GM18498 (cell line): Measurements from ENCODE around the gene TDO2.
"Not testable (repeated sequence)": the region's sequence is repeated elsewhere in the genome, so short reads cannot be mapped to it uniquely, and the experiment has no call there.

ENCODE experiments used
- ATAC-seq: cut with Tn5 transposase; IDR thresholded peaks from one replicate; pipeline ENCODE4 v1.9.1; 2021; ENCODE audit warnings: mild to moderate bottlenecking, moderate library complexity; ENCODE audit not compliant: unreplicated experiment

TDO2 gene

DNA sequence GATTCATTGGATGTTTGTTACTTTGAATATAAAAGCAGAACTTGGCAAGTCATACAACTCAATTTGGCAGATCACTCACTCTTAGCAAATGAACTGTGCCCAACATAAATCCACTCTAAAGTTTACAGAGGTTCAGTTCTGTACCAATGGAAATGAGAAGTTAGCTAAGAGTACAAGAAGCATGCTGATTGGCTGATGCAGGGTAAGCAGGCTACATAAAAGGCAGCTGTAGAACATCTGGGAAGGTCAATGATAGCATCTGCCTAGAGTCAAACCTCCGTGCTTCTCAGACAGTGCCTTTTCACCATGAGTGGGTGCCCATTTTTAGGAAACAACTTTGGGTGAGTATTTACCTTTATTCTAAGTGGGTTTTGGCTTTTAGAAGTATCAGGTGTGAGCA lies at the start of gene TDO2:
Gene TDO2 (plus strand): TSS at position 244 of the 400 bp plus-strand sequence. CDS start 63 bp downstream, at position 307.
- ATAC-seq: no peak

DNA sequence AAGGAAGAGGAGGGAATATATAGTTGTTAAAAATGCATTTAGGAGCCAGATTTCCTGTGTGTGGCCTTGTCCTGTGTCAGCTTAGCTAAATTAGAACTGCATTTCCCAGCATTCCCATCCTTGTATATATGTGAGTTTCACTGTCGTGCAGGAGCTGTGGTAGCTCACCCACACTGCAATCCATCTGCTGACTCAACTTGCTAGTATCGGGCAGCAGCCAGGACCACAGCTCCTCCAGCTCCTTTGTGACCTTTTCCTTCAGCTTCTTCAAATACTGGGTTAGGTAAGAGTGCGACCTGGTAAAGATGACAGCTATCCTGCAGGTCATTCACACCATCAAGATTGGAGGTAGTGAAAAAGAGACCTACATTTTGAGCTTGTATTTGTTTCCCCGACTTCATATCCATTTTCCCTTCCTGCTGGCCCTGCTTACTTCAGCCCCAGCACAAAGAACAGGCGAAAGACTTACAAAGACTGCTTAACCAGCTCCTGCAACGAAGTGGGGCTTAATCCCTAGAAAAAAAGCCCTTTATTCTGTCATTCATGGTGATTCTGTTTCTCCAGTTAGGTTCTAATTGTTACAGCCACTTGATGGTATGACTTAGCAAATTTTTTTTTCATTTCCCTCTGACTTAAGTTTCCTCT lies 48.8 kb upstream of the TDO2 start:
- ATAC-seq: no peak

DNA sequence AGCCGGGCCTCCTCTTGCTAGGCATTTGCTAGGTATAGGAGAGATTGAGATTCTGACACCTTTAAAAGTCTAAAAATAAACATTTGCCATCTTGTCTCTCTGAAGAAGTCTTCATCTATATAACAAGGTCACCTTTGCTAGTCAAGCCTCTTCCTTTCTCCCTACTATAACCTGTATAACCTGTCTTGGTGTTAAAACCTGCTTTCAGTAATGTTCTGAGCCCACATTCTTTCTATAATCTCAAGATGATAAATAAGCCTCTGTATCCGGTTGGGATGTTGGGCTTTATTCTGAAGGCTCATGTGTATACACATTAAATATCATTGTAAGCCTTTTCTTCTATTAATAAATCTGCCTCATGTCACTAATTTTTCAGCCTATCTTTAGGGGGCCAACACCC lies 47.6 kb upstream of the TDO2 start:
- no peak for ATAC-seq

DNA sequence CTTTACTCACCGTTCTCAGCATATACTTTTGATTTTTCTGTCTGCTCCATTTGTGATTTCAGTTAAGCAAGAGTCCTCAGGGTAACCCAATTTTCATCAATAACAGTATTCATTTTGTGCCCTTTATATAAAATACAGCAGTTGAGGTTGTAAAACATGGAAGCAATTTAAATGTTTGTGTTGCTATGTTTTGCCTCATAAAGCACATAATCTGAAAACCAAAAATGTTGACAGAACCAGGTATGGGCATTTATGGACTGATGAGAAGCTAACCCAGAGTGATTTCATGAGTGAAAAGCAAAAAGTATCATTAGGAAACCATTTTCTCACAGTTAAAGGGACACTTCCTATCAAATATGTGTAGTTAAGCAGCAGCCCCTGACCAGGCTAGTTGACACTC lies 37.3 kb upstream of the TDO2 start, which contains the start of gene ASIC5:
Gene ASIC5 (minus strand): TSS at position 101 of the 400 bp plus-strand sequence. CDS start 51 bp downstream, at position 50.
- no peak for ATAC-seq

DNA sequence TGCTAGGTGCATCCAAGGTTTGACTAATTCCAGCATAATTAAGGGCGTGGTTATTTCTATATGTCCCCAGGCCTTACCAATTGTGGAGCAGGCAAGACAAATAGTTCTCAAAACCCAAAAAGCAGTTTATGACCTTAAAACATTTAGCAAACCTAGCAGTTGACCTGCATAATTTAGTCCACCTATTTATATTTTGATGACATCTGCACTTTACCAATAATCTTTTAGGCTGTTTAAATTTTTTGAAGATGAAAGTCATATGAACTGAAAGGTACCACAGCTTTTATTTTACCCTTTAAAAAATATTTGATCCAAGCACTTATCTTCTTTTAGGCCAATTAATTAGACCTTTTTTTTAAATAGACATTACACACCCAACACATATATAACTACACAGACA lies 27.6 kb upstream of the TDO2 start:
- ATAC-seq: no peak

DNA sequence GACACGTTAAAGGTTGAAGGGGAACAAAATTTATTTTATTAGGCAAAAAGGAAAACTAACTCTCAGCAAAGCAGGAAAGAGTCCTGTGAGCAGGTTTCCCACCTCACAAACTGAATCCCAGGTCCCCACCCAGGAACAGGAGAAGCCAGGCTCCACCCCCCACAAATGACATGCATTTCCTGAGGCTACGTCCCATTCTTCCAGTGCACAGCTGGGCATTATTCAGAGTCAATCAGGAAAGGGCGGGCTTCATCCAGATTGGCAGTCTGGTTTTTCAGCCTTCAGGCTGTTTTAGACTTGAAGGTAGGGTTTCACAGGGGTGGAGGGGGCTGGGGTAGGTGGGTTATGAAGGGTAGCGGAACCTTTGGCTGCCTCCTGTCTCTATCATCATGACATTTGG lies 25.5 kb upstream of the TDO2 start:
- ATAC-seq: no peak

DNA sequence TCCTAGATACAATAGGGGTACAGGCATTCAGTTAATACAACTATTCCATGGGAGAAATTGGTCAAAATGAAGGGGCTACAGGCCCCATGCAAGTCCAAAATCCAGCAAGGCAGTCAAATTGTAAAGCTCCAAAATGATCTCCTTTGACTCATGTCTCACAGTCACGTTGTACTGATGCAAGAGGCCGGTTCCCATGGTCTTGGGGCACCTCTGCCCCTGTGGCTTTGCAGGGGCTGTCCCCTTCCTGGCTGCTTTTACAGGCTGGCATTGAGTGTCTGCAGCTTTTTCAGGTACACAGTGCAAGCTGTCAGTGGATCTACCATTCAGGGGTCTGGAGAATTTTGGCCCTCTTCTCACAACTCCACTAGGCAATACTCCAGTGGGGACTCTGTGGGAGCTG lies 24.9 kb upstream of the TDO2 start:
- ATAC-seq: no peak

DNA sequence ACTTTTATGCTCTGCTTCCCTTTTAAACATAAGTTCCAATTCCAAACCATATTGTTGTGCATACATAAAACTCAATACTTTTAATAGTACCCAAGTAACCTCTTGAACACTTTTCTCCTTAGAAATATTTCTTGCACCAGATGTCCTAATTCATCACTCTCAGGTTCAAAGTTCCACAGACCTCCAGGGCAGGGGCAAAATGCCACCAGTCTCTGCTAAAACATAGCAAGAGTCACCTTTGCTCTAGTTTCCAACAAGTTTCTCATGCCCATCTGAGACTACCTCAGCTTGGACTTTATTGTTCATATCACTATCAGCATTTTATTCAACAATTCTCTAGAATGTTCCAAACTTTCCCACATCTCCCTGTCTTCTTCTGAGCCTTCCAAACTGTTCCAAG lies 23.7 kb upstream of the TDO2 start:
- ATAC-seq: no peak

DNA sequence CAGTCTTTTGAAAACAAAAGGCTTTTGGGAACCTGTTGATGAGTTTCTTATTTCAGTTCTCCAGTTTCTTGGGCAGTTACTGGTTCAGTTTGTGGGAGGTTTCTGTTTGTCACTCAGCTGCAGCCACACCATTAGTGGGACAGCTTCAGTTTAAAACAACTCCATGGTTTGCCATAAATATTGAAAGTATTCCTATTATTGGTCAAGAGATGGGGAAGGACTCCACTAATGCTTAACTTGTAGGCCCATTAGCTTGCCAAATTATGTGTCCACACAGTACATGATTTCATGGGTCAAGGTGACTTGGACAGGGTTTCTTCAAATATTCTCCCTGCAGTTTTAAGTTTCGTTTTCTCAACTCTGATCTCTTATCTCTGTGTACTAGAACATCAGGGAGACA lies 21.9 kb upstream of the TDO2 start:
- ATAC-seq: peak; percentile 68

DNA sequence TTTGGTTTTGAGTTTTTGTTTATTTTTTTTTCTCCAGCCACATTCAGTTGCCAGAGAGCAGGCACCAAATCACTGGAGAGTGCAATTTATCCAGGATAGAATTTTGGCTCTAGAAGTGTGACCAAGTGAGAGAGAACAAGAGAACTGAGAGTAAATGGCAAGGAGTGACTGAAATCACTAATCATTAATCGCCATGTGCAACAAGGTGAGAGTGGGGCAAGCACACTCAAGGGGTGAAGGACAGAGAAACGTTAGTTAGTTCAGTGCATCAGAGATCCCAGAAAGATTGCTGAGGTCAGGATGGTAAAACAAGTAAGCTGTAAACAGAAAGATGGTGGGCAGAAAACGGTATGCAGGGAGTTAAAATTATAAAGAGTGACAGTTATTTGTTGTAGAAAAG lies 19.6 kb upstream of the TDO2 start:
- ATAC-seq: no peak

DNA sequence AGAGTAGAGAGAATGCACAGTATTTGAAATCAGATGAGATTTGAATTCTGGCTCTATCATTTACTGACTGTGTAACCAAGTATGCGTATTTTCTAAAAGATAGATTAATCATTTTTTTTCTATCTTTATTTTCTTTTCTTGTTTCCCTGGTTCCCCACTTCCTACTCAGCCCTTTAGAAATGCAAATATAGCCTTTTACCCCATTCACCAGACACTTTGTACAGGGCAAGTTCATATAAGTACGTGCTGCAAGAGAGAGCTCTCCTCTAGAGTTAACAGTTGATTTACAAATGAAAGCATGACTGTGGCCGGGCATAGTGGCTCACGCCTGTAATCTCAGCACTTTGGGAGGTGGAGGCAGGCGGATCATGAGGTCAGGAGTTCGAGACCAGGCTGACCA lies 17.8 kb upstream of the TDO2 start:
- no peak for ATAC-seq

DNA sequence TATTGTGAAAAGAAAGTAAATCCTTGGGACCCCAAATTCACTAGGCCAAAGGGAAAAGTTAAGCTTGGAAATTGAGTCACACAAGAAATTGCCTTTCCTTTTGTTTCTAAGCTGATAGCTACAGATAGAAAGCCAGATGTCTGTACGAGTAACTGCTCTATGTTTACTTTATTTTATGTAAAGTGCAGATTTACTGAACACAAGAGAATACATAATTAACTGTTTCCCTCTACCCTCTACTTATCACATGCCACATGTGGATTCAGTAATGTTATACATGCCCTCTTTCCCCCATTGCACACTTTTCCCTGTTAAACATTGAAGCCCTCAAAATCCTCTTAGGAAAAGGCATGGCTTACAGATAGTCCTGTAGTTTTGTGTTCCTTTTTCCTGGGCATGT lies 16.5 kb upstream of the TDO2 start:
- no peak for ATAC-seq

DNA sequence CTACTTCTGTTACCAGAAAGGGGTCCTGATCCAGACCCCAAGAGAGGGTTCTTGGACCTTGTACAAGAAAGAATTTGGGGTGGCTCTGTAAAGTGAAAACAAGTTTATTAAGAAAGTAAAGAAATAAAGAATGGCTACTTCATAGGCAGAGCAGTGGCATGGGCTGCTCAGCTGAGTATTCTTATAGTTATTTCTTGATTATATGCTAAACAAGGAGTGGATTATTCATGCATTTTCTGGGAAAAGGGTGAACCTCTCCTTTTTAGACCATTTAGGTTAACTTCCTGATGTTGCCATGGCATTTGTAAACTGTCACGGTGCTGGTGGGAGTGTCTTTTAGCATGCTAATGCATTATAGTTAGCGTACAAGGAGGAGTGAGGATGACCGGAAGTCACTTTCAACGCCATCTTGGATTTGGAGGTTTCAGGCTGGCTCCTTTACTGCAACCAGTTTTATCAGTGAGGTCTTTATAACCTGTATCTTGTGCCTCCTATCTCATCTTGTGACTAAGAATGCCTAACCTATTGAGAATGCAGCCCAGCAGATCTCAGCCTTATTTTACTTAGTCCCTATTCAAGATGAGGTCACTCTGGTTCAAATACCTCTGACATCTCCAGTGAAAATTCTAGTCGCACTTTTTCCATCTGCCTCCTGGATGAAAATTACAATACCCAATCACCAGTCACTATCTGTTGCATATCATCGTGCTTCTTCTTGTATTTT lies 15.5 kb upstream of the TDO2 start:
- ATAC-seq: no peak

DNA sequence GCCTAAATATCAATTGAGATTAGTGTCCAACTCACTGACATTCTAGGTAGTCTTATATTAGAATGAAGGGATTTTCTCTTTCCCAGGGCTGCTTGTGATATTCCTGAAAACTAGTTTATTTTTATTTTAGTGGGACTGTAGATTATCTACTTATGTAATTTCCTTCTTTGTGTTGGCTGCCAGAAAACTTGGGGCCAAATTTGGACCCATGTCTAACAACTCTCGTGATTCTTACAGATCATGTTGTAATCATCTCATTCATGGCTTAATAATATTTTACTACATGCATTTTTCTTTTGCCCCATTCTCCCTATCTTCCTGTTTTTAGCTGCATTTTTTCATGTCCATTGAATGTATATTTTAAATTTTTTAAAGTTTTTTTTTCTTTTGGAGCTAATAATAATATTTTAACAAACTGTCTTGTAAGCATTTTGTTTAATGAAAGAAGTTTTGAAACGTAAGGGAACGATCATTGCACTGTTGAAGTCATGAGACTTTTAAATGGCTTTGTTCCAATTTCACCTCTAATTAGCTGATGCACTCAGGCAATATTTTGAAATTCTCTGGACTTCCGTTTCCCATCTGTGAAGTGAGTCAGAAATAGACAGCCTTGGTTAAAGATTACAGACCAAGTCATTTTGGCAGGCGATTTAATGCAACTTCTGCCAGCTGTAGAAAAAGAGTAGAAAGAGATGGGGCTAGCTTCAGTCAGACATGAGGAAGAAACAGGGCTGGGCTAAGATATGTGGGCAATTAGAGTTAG lies 14.3 kb upstream of the TDO2 start:
- peak; percentile 92 for ATAC-seq

DNA sequence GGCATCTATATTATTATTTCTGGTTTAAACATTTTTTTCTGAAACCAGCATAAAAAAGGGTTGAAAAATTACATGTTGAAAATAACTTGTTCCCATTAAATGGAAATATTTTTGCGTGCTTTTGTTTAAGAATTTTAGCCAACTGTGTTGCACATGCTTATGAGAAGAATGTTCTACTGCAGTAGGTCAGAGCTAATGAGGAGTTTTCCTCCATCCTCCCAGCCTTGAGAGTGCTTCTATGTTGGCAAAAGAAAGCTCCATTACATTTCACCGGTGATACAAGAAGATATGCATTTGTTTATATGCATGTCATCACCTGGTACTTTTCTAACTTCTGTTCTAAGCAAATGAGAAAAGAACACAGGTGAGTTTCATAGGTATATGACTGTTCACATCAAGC lies 13.6 kb upstream of the TDO2 start:
- ATAC-seq: no peak

DNA sequence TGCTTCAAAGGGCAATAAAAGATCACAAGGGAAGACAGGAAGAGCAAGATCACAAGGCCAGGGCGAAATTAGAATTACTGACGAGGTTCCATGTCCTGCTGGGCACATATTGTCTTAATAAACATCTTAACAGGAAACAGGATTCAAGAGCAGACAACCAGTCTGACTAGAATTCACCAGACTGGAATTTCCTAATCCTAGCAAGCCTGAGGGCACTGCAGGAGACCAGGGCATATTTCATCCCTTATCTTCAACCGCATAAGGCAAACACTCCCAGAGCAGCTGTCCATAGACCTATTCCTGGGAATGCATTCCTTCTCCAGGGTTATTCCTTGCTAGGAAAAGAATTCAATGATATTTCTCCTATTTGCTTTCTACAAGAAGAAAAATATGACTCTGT lies 12.4 kb upstream of the TDO2 start:
- ATAC-seq: no peak

DNA sequence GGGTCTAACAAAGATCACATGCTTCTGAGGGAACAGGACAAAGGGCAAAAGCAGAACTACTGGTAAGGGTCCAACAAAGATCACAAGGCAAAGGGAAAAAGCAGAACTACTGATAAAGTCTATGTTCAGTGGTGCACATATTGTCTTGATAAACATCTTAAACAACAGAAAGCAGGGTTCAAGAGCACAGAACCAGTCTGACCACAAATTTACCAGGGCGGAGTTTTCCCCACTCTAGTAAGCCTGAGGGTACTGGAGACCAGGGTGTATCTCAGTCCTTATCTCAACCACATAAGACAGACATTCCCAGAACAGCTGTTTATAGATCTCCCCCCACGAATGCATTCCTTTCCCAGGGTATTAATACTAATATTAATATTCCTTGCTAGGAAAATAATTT lies 5.1 kb upstream of the TDO2 start:
- not testable (repeated sequence) for ATAC-seq

DNA sequence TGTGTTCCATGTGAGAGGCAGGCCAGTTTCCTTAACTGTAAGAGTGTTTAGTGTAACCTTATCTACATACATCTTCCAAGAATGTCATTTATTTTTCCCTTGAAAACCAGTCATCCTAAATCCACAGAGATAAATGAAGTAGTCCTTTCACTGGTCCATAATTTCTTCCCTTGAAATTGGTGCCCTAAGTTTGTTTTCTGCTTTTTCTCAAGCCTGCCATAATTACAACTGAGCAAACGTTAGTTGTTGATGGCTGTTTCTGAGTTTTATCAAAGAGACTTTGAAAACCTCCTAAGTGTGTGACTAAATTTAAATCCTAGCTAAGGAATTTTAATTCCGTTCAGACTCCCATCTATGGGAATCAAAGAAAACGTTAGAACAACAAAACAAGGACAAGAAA lies 3.6 kb upstream of the TDO2 start:
- no peak for ATAC-seq

DNA sequence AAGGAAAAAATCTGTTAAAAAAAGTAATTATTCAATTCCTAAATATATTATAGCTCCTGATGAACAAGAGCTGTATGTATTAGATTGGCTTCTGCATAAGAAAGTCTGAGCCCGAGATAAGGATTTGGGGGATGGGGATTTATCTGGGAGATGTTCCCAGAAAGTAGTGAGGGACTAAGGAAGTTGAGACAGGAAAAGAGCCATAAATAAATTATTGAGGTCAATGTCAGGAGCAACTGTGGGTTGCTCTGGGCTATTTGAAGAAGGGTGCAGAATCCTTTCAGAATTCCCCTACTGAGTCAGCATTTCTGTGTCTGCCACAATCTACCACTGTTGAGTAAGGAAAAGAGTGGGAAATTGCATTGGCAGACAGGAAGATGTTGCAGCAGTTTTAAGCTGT lies 3.1 kb upstream of the TDO2 start:
- ATAC-seq: no peak

DNA sequence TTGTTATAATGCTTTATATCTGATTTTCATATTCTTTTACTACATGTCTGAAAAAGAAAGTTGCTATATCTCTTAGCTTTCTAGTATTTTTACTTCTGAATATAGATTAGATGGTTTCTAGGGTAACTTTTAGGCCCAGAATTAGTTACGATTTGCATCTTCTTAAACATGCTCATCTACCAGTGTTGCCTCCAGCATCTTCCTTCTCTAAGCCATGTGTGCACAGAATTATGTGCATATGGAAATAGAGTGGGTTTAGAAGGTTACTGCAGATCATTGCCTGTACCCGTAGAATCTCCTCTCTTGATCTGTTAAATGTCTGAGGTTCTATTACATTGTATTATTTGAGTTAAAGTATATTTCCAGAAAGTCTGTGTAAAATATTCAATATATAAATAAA lies 2.5 kb upstream of the TDO2 start:
- no peak for ATAC-seq

DNA sequence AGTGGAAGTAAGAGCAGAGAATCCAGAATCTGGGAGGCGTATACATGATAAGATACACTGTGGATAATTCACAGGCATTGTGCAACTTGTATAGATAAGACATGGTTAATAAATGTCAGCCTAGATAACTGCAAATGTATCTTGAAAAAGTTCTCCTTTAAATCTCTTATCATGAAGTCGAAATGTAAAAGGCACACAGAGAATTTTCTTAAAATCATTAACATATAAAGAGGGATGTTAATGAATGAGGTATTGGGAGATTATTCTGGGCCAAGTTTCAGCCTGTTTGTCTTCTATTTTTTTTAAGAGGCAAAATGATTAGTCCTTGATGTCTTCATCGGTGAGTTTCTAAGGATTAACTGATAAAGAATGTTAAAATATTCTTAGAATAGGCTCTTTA lies 835 bp downstream of the TDO2 start:
- ATAC-seq: no peak
